ENCODE results near the gene UNC45A.

DNA sequence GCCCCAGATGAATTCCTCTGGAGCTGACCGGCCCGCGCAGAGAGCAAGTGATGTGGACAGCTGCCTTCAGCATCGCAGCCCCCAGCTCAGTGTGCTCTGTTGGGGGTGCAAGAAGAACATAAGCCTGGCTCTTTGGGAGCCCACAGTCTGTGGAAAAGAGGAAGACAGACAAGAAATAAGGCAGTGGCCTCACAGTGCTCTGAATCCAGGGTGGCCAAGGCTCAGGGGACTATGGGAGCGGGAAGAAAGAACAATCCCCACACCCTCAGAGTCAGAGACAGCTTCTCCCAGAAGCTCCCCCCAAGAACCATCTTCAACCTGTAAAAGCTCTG, 2.5 kb upstream of the UNC45A start:
- TF ChIP-seq, protein P1, sequence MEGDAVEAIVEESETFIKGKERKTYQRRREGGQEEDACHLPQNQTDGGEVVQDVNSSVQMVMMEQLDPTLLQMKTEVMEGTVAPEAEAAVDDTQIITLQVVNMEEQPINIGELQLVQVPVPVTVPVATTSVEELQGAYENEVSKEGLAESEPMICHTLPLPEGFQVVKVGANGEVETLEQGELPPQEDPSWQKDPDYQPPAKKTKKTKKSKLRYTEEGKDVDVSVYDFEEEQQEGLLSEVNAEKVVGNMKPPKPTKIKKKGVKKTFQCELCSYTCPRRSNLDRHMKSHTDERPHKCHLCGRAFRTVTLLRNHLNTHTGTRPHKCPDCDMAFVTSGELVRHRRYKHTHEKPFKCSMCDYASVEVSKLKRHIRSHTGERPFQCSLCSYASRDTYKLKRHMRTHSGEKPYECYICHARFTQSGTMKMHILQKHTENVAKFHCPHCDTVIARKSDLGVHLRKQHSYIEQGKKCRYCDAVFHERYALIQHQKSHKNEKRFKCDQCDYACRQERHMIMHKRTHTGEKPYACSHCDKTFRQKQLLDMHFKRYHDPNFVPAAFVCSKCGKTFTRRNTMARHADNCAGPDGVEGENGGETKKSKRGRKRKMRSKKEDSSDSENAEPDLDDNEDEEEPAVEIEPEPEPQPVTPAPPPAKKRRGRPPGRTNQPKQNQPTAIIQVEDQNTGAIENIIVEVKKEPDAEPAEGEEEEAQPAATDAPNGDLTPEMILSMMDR (IDR thresholded peaks at IDR 0.05) = no peak
- no peak for TF ChIP-seq POLR2A (IDR thresholded peaks at IDR 0.05)
